Hepatocyte (in vitro differentiated cells): ENCODE data around the gene MEGF8.

ENCODE experiments used
- CTCF ChIP-seq: fragments of 200-600 bp; sonication (generic); IDR thresholded peaks from 2 replicates; pipeline ENCODE4 v1.5.1; 2016; ENCODE audit warnings: antibody characterized with exemption, mild to moderate bottlenecking; ENCODE audit not compliant: poor library complexity
- EZH2 ChIP-seq: fragments of 200-600 bp; sonication (generic); IDR thresholded peaks from 2 replicates; pipeline ENCODE4 v1.6.1; 2016; ENCODE audit warnings: antibody characterized with exemption, mild to moderate bottlenecking, borderline replicate concordance

- TF ChIP-seq CTCF (no peak), EZH2 (no peak)
Measured at GRCh38 chr19:42292963-42293362, 32.5 kb upstream of the MEGF8 start.
